IPS-18c (cell line): ENCODE measurements around the gene CNTNAP2.

Source experiments
- H3K4me3 ChIP-seq: 2 replicates; pipeline ENCODE4 v1.7.0; 2013; ENCODE audit warnings: low read depth, mild to moderate bottlenecking, low read length, moderate library complexity; ENCODE audit not compliant: insufficient read depth
- H3K9me3 ChIP-seq: one replicate; pipeline ENCODE4 v1.6.1; 2013; ENCODE audit warnings: mild to moderate bottlenecking, low read length, moderate library complexity; ENCODE audit not compliant: control insufficient read depth, insufficient read depth

The CNTNAP2 gene

GRCh38 chr7:146728611-146729010 lies 612.0 kb downstream of the CNTNAP2 start:
- H3K4me3 ChIP-seq: no peak overlapping the region
- no peaks in the 10 kb centered on the region for H3K9me3 ChIP-seq

GRCh38 chr7:146731185-146731584 lies 614.6 kb downstream of the CNTNAP2 start:
- no peaks in the 10 kb centered on the region for H3K9me3 ChIP-seq
- no peak overlapping the region for H3K4me3 ChIP-seq

GRCh38 chr7:146735992-146736391 lies 619.4 kb downstream of the CNTNAP2 start:
- no peaks in the 10 kb centered on the region for H3K9me3 ChIP-seq
- no peak overlapping the region for H3K4me3 ChIP-seq

GRCh38 chr7:146736446-146737190 lies 620.0 kb downstream of the CNTNAP2 start:
- H3K9me3 ChIP-seq: no peaks in the 10 kb centered on the region
- no peak overlapping the region for H3K4me3 ChIP-seq

- Histone ChIP-seq H3K4me3 (no peak overlapping the region), H3K9me3 (no peaks in the 10 kb centered on the region)
These were observed 623.4 kb downstream of the CNTNAP2 start for GRCh38 chr7:146740039-146740438.

GRCh38 chr7:146741911-146742310 lies 625.3 kb downstream of the CNTNAP2 start:
- H3K9me3 ChIP-seq: no peaks in the 10 kb centered on the region
- H3K4me3 ChIP-seq: no peak overlapping the region

- H3K9me3 ChIP-seq: no peaks in the 10 kb centered on the region
- H3K4me3 ChIP-seq: no peak overlapping the region
These were observed 637.8 kb downstream of the CNTNAP2 start for GRCh38 chr7:146754385-146754784.

GRCh38 chr7:146755585-146755984 lies 639.0 kb downstream of the CNTNAP2 start:
- Histone ChIP-seq H3K9me3 (no peaks in the 10 kb centered on the region), H3K4me3 (no peak overlapping the region)

GRCh38 chr7:146764458-146764857 lies 647.9 kb downstream of the CNTNAP2 start:
- H3K4me3 ChIP-seq: no peak overlapping the region

GRCh38 chr7:146768957-146769356 lies 652.4 kb downstream of the CNTNAP2 start:
- Histone ChIP-seq H3K9me3 (no peaks in the 10 kb centered on the region), H3K4me3 (no peak overlapping the region)

More at GRCh38 chr7:146764458-146764857, 647.9 kb downstream of the CNTNAP2 start:
- H3K9me3 ChIP-seq: no peaks in the 10 kb centered on the region

GRCh38 chr7:146772601-146773000 lies 656.0 kb downstream of the CNTNAP2 start:
- no peaks in the 10 kb centered on the region for H3K9me3 ChIP-seq

GRCh38 chr7:146773506-146773905 lies 656.9 kb downstream of the CNTNAP2 start:
- H3K4me3 ChIP-seq: no peak overlapping the region
- no peaks in the 10 kb centered on the region for H3K9me3 ChIP-seq

More at GRCh38 chr7:146772601-146773000, 656.0 kb downstream of the CNTNAP2 start:
- H3K4me3 ChIP-seq: no peak overlapping the region

GRCh38 chr7:146781352-146782116 lies 664.9 kb downstream of the CNTNAP2 start:
- Histone ChIP-seq H3K4me3 (no peak overlapping the region), H3K9me3 (no peaks in the 10 kb centered on the region)

- Histone ChIP-seq H3K4me3 (no peak overlapping the region), H3K9me3 (no peaks in the 10 kb centered on the region)
These were observed 670.7 kb downstream of the CNTNAP2 start for GRCh38 chr7:146787266-146787665.

GRCh38 chr7:146788008-146788407 lies 671.4 kb downstream of the CNTNAP2 start:
- Histone ChIP-seq H3K4me3 (no peak overlapping the region), H3K9me3 (no peaks in the 10 kb centered on the region)

GRCh38 chr7:146791344-146792285 lies 675.0 kb downstream of the CNTNAP2 start:
- Histone ChIP-seq H3K9me3 (no peaks in the 10 kb centered on the region), H3K4me3 (no peak overlapping the region)

GRCh38 chr7:146804620-146805019 lies 688.0 kb downstream of the CNTNAP2 start:
- Histone ChIP-seq H3K9me3 (no peaks in the 10 kb centered on the region), H3K4me3 (no peak overlapping the region)
